NCI-H2081 (cell line): ENCODE results near the gene LSMEM2.
"Not testable (repeated sequence)": the region's sequence is repeated elsewhere in the genome, so short reads cannot be mapped to it uniquely, and the experiment has no call there.

Experiments used
- DNase-seq, 2 experiments: peaks; one replicate each; lab custom pipeline; 2025; lab: John Stamatoyannopoulos, UW

Gene LSMEM2

GRCh38 chr3:50245831-50246516, 32.9 kb upstream of the LSMEM2 start:
- peak; percentile 76 for DNase-seq

- DNase-seq: peak in 1 of 2 experiments; percentile 15
Observed at GRCh38 chr3:50246517-50246954, 32.4 kb upstream of the LSMEM2 start.

- DNase-seq: no peak
Observed at GRCh38 chr3:50248387-50248786, 30.5 kb upstream of the LSMEM2 start.

DNA sequence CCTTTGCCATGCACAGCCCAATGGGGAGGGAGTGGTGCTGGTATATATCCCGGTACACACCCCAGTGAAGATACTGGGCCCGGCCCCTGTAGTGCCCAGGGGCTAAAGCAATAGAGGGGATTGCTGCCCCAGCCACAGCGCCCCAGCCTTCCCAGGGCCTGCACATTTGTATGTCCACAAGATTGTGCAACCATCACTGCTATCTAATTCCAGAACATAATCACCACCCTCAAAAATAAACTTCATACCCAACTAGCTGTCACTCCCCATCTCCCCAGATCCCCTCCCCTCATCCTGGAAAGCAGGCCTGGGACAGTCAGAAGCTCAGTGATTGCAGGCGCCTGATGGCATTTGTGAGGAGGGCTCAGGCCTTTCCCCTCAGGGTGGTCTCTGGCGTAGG, 29.4 kb upstream of the LSMEM2 start:
- no peak for DNase-seq

DNA sequence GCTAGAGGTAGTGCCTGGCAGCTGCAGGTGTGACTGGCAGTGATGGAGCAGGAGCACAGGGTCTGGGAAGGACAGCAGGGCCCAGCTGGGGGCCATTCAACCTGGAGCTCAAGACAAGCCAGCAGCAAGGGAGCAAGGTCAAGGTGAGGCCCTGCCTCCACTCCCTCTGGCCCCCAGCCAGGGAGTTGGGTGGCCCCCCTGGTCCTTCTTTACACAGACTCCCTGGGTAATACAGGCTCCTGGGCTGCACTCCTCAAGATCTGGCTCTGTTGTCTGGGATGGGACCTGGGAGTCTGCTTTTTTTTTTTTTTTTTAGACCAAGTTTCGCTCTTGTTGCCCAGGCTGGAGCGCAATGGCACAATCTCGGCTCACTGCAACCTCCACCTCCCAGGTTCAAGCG, 28.4 kb upstream of the LSMEM2 start:
- no peak for DNase-seq

DNA sequence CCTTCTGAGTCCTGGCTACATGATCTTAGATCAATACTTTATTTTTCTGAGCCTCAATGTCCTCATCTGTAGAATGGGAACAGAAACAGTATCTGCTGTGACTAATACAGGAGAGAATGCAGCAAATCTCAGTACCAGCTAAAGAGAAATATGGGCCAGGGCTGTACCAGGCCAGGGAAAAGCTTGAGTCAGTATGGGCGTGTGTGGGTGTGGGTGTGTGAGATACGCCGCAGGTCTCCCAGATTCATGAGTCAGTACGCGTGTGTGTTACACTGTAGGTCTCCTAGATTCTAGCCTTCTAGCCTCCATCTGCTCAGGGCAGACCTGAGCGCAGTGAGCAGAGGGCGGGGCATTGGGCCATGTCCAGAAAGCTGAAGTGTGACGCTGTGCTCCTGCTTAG, 27.7 kb upstream of the LSMEM2 start:
- no peak for DNase-seq

DNA sequence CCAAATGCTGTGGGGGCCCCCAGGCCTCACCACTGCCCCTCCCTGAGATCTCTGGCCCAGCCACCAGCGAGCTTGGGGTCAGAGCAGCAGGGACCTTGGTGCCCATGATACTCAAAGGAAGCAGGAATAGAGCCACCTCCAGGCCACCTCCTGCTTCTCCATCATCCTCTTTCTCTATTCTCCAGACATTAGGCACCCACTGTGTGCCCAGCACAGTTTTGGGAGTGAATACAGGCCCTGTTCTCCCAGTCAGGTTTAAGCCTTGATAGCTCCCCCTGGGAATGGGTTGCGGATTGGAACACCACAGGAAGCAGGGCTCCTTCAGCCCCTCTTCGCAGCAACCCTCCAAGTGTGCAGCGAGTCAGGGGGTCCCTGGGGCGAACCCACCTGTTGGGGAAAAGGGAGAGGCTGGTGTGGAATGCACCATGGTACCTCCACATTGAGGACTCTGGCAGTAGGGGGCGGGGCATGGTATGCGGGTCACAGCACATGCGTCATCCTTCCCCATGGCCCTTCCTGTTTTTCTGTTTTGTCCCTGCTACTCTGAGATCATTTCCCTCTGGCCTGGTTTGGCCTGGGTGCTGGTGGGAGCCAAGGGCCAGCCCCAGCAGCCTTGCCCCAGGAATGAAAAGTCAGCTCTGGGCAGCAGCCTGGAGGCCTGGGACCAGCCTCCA, 24.2 kb upstream of the LSMEM2 start:
- DNase-seq: no peak

DNA sequence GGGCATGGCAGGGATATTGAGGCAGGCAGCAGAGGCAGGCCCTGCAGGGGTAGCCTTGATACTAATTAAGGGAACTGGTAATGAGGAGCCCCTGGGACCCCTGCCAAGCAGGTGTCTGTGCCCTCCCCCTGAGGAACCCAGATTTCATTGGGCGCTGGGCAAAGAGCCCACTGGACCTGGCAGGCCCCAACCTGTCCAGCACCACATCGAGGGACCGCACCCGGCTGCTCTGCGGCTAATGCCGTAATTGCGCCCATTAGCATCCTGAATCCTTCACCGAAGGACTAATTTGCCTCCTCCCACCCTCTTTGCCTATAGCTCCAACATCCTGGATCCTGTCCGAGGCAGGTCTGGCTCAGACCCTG, 23.7 kb upstream of the LSMEM2 start:
- DNase-seq: peak in 1 of 2 experiments; percentile 60

DNA sequence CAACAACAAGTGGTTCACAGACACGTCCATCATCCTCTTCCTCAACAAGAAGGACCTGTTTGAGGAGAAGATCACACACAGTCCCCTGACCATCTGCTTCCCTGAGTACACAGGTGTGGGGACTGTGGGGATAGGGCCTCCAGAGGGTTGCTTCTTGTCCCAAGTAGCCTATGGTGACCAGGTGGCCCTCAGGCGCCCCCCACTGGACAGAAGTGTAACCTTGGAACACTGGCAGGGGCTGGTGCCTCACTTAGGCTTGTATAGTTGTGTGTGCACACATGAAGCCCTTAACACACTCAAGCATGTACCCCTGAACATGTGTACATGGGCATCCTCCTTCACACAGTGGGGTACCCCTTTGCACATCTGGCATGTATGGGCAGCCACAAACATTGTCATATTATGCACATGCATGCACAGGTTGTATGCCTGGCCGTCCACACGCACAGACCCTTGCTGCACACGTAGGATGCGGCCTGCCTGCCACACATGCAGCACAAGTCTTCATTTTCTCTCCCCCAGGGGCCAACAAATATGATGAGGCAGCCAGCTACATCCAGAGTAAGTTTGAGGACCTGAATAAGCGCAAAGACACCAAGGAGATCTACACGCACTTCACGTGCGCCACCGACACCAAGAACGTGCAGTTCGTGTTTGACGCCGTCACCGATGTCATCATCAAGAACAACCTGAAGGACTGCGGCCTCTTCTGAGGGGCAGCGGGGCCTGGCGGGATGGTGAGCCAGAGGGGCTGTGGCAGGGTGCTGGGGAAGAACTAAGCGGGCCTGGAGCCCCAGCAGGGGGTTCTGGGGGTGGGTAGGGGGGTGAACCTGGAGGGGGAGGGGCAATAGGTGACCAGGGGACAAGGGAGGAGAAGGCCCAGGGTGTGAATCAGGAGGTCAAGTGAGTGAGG, 21.7 kb upstream of the LSMEM2 start:
- peak in 1 of 2 experiments; percentile 22 for DNase-seq

- no peak for DNase-seq
Observed at GRCh38 chr3:50258029-50258680, 20.7 kb upstream of the LSMEM2 start.

DNA sequence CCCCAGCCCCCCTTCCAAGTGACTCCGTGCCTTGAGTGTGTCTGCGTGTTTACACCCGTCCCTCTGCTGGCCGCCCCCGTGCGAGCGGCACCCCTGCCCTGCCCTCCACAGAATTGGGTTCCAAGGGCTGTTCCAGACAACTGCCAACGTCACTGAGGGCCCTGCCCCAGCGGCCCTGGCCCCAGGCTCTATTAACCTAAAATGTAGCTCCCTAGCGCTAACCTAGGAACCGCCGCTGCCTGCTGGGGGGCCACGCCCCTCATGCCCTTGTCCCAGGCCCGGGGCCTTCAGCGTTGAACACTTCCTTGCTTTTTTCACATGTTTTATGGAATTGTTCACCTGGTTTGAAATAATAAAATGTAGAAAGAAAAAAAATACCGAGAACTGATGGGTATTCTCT, 19.9 kb upstream of the LSMEM2 start:
- no peak for DNase-seq

DNA sequence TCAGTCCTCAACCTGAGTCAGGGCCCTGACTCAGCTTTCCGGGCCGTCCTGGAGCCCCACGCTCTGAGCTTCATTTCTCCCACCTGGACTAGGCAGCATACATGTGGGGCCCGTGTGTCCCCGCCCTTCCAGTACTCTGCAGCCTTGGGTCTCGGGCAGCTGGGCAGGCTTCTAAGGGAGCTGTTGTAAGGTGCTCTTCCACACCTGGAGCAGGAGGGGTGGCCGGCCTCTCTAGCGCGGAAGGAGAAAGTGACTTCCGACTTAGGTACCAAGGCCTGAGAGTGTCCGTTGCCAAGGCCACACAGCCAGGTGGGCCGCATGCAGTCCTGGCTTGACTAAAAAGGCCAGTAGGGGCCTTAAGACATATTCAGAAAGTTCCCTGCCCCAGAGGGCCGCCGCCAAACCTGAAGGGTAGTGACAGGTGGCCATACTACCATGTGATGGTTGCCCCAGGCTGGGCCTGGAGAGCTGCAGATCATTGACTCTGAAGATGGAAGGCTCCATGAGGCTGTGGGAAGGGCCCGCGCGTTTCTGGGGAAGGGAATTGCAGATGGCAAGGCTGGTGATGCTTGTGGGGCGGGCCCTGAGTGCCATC, 19.4 kb upstream of the LSMEM2 start:
- DNase-seq: no peak

GRCh38 chr3:50260027-50260941, 18.6 kb upstream of the LSMEM2 start:
- peak; percentile 75 to 77 for DNase-seq

- no peak for DNase-seq
Observed at GRCh38 chr3:50260942-50261441, 17.9 kb upstream of the LSMEM2 start.

DNA sequence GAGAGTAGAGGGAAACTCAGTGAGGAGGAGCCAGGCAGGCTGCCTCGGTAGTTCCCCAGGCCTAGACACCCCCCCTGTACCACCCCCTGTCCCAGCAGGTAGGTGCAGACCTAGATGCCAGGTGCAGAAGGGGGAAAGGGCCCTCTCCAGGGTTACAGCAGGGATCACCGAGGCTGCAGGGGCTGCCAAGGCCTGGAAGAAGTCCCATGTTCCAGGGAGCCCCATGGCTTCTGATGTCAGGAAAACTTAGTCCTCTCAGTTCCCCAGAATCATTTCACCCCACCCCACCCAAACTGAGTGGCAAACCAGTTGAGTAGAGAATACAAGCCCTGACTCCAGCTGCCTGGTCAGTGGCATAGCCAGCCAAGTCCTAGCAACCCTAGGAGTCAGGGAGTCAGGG, 17.4 kb upstream of the LSMEM2 start:
- DNase-seq: no peak

DNA sequence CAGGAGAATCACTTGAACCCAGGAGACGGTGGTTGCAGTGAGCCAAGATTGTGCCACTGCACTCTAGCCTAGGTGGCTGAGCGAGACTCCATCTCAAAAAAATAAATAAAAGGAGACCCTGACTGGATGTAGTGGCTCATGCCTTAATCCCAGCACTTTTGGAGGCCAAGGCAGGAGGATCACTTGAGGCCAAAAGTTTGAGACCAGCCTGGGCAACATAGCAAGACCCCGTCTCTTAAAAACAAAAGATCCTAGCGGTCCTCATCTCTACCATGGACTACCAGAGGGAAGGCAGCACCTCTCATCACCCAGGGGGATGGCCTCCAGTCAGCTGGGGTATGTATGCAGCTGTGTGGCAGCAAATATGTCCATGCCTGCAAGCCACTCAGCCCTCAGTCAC, 16.7 kb upstream of the LSMEM2 start:
- DNase-seq: not testable (repeated sequence)

- DNase-seq: no peak
Observed at GRCh38 chr3:50262778-50263177, 16.1 kb upstream of the LSMEM2 start.

GRCh38 chr3:50263478-50264382, 15.2 kb upstream of the LSMEM2 start:
- no peak for DNase-seq

DNA sequence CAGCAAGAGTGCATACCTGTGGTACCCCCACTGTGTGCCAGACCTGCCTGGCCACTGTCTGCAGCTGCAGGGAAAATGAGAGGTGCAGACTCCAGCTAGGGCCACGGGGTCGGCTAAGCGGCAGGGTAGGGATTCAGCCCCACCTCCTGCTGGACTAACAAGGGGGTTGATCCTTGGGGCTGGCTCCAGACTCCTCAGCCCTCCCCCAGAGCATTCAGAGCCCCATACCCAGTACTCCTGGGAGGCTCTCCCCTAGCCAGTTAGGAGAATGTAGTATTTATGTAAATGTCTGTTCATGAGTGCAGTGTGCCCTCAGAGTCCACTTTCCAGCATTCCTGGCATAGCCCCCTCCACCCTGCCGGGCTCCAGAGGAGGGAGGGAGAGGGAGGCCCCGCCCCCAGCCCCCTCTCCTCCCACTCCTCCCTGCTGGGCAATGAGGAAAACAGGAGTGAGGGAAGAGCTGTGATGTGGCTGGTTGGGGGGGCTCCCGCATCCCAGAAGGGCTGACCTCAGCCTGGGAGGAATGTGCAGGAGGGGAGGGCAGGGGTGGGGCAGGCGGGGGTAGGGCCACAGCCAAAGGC, 14.4 kb upstream of the LSMEM2 start:
- no peak for DNase-seq
